ENCODE results near the gene PPP1R9A. TPM values are rescaled to one million over a fixed set of nuclear protein-coding genes. Genes with fewer than 3 reads are reported as not detected.

Gene PPP1R9A
- total RNA-seq, 1 experiment from 2014 or later = 5.9 TPM

GRCh38 chr7:95317966-95318365 is 410.6 kb downstream of the PPP1R9A start:
- Histone ChIP-seq H3K4me2 (ENCODE audit: low read length) (no peak overlapping the region), H3K9ac (ENCODE audit: low read length) (no peak overlapping the region), H3K79me2 (ENCODE audit: low read length) (no peaks in the 10 kb centered on the region), H4K20me1 (ENCODE audit: low read length) (no peaks in the 10 kb centered on the region), H3K4me1 (ENCODE audit: insufficient read depth, low read length) (no peaks in the 10 kb centered on the region), H2AFZ (ENCODE audit: low read length) (no peak overlapping the region), H3F3A (ENCODE audit: low read length, unreplicated experiment) (no peaks in the 10 kb centered on the region), H3K36me3 (ENCODE audit: low read depth, low read length) (no peaks in the 10 kb centered on the region), H3K4me3 (ENCODE audit: low read length) (no peak overlapping the region), H3K27ac (ENCODE audit: low read length) (no peak overlapping the region), H3K9me3 (ENCODE audit: low read length) (no peaks in the 10 kb centered on the region), H3K27me3 (ENCODE audit: low read length) (no peaks in the 10 kb centered on the region), H3K9me2 (replicated peaks; ENCODE audit: low read length) (no peaks in the 10 kb centered on the region)
- BruUV-seq (replicated peaks) = no TSS peak
- no peak for ATAC-seq
- no peak for DNase-seq
- TF ChIP-seq EZH2 (IDR thresholded peaks at IDR 0.05; ENCODE audit: low read length, unreplicated experiment) (no peak), EZH2phosphoT487 (IDR thresholded peaks at IDR 0.05; ENCODE audit: borderline replicate concordance, low read length) (no peak)
- TF ChIP-seq, protein P1, sequence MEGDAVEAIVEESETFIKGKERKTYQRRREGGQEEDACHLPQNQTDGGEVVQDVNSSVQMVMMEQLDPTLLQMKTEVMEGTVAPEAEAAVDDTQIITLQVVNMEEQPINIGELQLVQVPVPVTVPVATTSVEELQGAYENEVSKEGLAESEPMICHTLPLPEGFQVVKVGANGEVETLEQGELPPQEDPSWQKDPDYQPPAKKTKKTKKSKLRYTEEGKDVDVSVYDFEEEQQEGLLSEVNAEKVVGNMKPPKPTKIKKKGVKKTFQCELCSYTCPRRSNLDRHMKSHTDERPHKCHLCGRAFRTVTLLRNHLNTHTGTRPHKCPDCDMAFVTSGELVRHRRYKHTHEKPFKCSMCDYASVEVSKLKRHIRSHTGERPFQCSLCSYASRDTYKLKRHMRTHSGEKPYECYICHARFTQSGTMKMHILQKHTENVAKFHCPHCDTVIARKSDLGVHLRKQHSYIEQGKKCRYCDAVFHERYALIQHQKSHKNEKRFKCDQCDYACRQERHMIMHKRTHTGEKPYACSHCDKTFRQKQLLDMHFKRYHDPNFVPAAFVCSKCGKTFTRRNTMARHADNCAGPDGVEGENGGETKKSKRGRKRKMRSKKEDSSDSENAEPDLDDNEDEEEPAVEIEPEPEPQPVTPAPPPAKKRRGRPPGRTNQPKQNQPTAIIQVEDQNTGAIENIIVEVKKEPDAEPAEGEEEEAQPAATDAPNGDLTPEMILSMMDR (conservative IDR thresholded peaks at IDR 0.05; ENCODE audit: low read depth, low read length) = no peak
- ChIA-PET CTCF (no interaction called here), POLR2A (ENCODE audit: unreplicated experiment) (interaction anchor here (0.6 kb wide), 1 partner anchor 109 kb away, joined by 13 read pairs; no protein-coding TSS in a partner anchor)
- intact Hi-C loops (cut with micrococcal nuclease) = no loop called here

DNA sequence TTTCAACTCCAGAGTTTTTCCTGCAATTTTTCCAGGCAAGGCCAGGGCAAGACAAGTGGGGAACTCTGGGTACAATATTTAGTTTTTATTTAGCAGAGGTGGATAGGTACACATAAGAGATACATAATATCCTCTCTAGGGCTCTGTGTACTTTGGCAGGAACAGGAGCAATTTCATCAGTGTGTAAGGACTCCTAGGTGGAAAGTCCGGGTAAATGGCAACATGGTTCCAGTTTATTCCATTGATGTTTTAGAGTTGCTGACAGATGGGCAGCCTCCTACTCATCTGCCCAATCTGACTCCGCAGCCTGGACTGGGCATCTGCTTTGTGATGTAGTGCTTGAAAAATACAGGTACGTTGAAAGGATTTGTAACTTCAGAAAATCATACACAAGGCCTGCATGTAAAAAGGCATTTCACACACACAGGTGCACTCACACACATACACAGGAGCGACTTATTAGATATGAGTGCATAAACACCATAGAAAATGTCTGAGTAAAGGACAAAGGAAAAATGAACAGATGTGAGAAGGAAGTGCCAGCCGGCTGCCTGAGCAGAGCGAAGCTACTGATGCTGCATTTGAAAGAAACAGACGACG is 411.2 kb downstream of the PPP1R9A start:
- no peak overlapping the region for H2AFZ ChIP-seq (ENCODE audit: low read length)
- POLR2A ChIA-PET (ENCODE audit: unreplicated experiment) = no interaction called here
- no TSS peak for BruUV-seq (replicated peaks)

GRCh38 chr7:95319570-95319969 is 412.2 kb downstream of the PPP1R9A start:
- Histone ChIP-seq H3K9me2 (replicated peaks; ENCODE audit: low read length) (no peaks in the 10 kb centered on the region), H2AFZ (ENCODE audit: low read length) (no peak overlapping the region), H3K4me3 (ENCODE audit: low read length) (no peak overlapping the region), H3K4me1 (ENCODE audit: insufficient read depth, low read length) (no peaks in the 10 kb centered on the region; the same call in 1 of the 2 replicates), H3K36me3 (ENCODE audit: low read depth, low read length) (no peaks in the 10 kb centered on the region), H4K20me1 (ENCODE audit: low read length) (no peaks in the 10 kb centered on the region), H3K9ac (ENCODE audit: low read length) (no peak overlapping the region), H3F3A (ENCODE audit: low read length, unreplicated experiment) (no peaks in the 10 kb centered on the region), H3K79me2 (ENCODE audit: low read length) (no peaks in the 10 kb centered on the region), H3K27ac (ENCODE audit: low read length) (no peak overlapping the region), H3K4me2 (ENCODE audit: low read length) (no peak overlapping the region), H3K27me3 (ENCODE audit: low read length) (no peaks in the 10 kb centered on the region), H3K9me3 (ENCODE audit: low read length) (no peaks in the 10 kb centered on the region)
- POLR2A ChIA-PET (ENCODE audit: unreplicated experiment) = no interaction called here
- ATAC-seq = no peak
- no peak for DNase-seq
- intact Hi-C loops (cut with micrococcal nuclease) = no loop called here
- TF ChIP-seq, protein P1 (conservative IDR thresholded peaks at IDR 0.05; ENCODE audit: low read depth, low read length) = no peak
- no peak for TF ChIP-seq EZH2phosphoT487 (IDR thresholded peaks at IDR 0.05; ENCODE audit: borderline replicate concordance, low read length)
- no TSS peak for BruUV-seq (replicated peaks)
- CTCF ChIA-PET = no interaction called here

More for the DNA sequence above, 411.2 kb downstream of the PPP1R9A start:
- no peak for ATAC-seq
- no peaks in the 10 kb centered on the region for H3K9me3 ChIP-seq (ENCODE audit: low read length)
- intact Hi-C loops (cut with micrococcal nuclease) = no loop called here
- no peak overlapping the region for H3K4me3 ChIP-seq (ENCODE audit: low read length)
- CTCF ChIA-PET = no interaction called here
- H3K27me3 ChIP-seq (ENCODE audit: low read length) = no peaks in the 10 kb centered on the region
- TF ChIP-seq, protein P1 (conservative IDR thresholded peaks at IDR 0.05; ENCODE audit: low read depth, low read length) = no peak
- TF ChIP-seq EZH2phosphoT487 (IDR thresholded peaks at IDR 0.05; ENCODE audit: borderline replicate concordance, low read length) = no peak
- H3K4me1 ChIP-seq (ENCODE audit: insufficient read depth, low read length) = no peaks in the 10 kb centered on the region; the same call in 1 of the 2 replicates
- H3K4me2 ChIP-seq (ENCODE audit: low read length) = no peak overlapping the region
- no peaks in the 10 kb centered on the region for H3K36me3 ChIP-seq (ENCODE audit: low read depth, low read length)
- no peaks in the 10 kb centered on the region for H3F3A ChIP-seq (ENCODE audit: low read length, unreplicated experiment)
- H3K9ac ChIP-seq (ENCODE audit: low read length) = no peak overlapping the region
- no peak overlapping the region for H3K27ac ChIP-seq (ENCODE audit: low read length)
- H3K79me2 ChIP-seq (ENCODE audit: low read length) = no peaks in the 10 kb centered on the region
- DNase-seq = no peak
- H3K9me2 ChIP-seq (replicated peaks; ENCODE audit: low read length) = no peaks in the 10 kb centered on the region
- H4K20me1 ChIP-seq (ENCODE audit: low read length) = no peaks in the 10 kb centered on the region

Data from PC-3 (cell line).